ENCODE results near the gene CAMK2B. TPM values are rescaled to one million over a fixed set of nuclear protein-coding genes. Genes with fewer than 3 reads are reported as not detected.

Gene CAMK2B
- total RNA-seq, 1 experiment from 2014 or later = 0.13 TPM

GRCh38 chr7:44336491-44336890 is 11.1 kb upstream of the CAMK2B start:
- POLR2A ChIA-PET (ENCODE audit: low non-redundant PET) = interaction anchor here (0.6 kb wide), 1 partner anchor 656 kb away, joined by 3 read pairs; no protein-coding TSS in a partner anchor
- intact Hi-C loops (cut with micrococcal nuclease; ENCODE audit: unreplicated experiment) = no loop called here
- TF ChIP-seq EZH2 (IDR thresholded peaks at IDR 0.05; ENCODE audit: borderline replicate concordance, low read depth, low read length, poor library complexity, severe bottlenecking) (no peak), CTCF (conservative IDR thresholded peaks at IDR 0.05; ENCODE audit: low read depth, low read length) (no peak)
- Histone ChIP-seq H3K9me3 (ENCODE audit: low read depth, low read length, poor library complexity, severe bottlenecking) (no peaks in the 10 kb centered on the region), H3K4me3 (ENCODE audit: low read depth, low read length, poor library complexity, severe bottlenecking) (no peak overlapping the region), H3K27me3 (replicated peaks; ENCODE audit: insufficient read depth, low read depth, low read length, poor library complexity) (peaks cover 3% of the 10 kb centered on the region), H3K27ac (ENCODE audit: low read depth, low read length, poor library complexity, severe bottlenecking) (no peak overlapping the region), H3K4me1 (ENCODE audit: insufficient read depth, low read length, poor library complexity, severe bottlenecking) (peaks cover 12% of the 10 kb centered on the region), H3K36me3 (ENCODE audit: insufficient read depth, low read length, poor library complexity, severe bottlenecking) (no peaks in the 10 kb centered on the region)
- BruUV-seq (replicated peaks) = no TSS peak
- no peak for DNase-seq (ENCODE audit: low spot score)
- CTCF ChIA-PET = no interaction called here

GRCh38 chr7:44335184-44335583 is 9.8 kb upstream of the CAMK2B start:
- Histone ChIP-seq H3K27ac (ENCODE audit: low read depth, low read length, poor library complexity, severe bottlenecking) (no peak overlapping the region), H3K4me1 (ENCODE audit: insufficient read depth, low read length, poor library complexity, severe bottlenecking) (peaks cover 12% of the 10 kb centered on the region), H3K36me3 (ENCODE audit: insufficient read depth, low read length, poor library complexity, severe bottlenecking) (no peaks in the 10 kb centered on the region), H3K4me3 (ENCODE audit: low read depth, low read length, poor library complexity, severe bottlenecking) (no peak overlapping the region), H3K9me3 (ENCODE audit: low read depth, low read length, poor library complexity, severe bottlenecking) (no peaks in the 10 kb centered on the region), H3K27me3 (replicated peaks; ENCODE audit: insufficient read depth, low read depth, low read length, poor library complexity) (peaks cover 3% of the 10 kb centered on the region)
- intact Hi-C loops (cut with micrococcal nuclease; ENCODE audit: unreplicated experiment) = no loop called here
- no TSS peak for BruUV-seq (replicated peaks)
- CTCF ChIA-PET = no interaction called here
- no peak for TF ChIP-seq EZH2 (IDR thresholded peaks at IDR 0.05; ENCODE audit: borderline replicate concordance, low read depth, low read length, poor library complexity, severe bottlenecking)
- TF ChIP-seq CTCF (conservative IDR thresholded peaks at IDR 0.05; ENCODE audit: low read depth, low read length) = no peak
- POLR2A ChIA-PET (ENCODE audit: low non-redundant PET) = no interaction called here
- DNase-seq (ENCODE audit: low spot score) = no peak

- H3K27ac ChIP-seq (ENCODE audit: low read depth, low read length, poor library complexity, severe bottlenecking) = no peak overlapping the region
- POLR2A ChIA-PET (ENCODE audit: low non-redundant PET) = no interaction called here
- H3K27me3 ChIP-seq (replicated peaks; ENCODE audit: insufficient read depth, low read depth, low read length, poor library complexity) = peaks cover 3% of the 10 kb centered on the region
- intact Hi-C loops (cut with micrococcal nuclease; ENCODE audit: unreplicated experiment) = no loop called here
- H3K9me3 ChIP-seq (ENCODE audit: low read depth, low read length, poor library complexity, severe bottlenecking) = no peaks in the 10 kb centered on the region
- no peak overlapping the region for H3K4me3 ChIP-seq (ENCODE audit: low read depth, low read length, poor library complexity, severe bottlenecking)
- H3K36me3 ChIP-seq (ENCODE audit: insufficient read depth, low read length, poor library complexity, severe bottlenecking) = no peaks in the 10 kb centered on the region
- CTCF ChIA-PET = no interaction called here
- DNase-seq (ENCODE audit: low spot score) = no peak
- TF ChIP-seq EZH2 (IDR thresholded peaks at IDR 0.05; ENCODE audit: borderline replicate concordance, low read depth, low read length, poor library complexity, severe bottlenecking) (no peak), CTCF (conservative IDR thresholded peaks at IDR 0.05; ENCODE audit: low read depth, low read length) (no peak)
- BruUV-seq (replicated peaks) = no TSS peak
- peaks cover 12% of the 10 kb centered on the region for H3K4me1 ChIP-seq (ENCODE audit: insufficient read depth, low read length, poor library complexity, severe bottlenecking)
Observed at GRCh38 chr7:44334734-44335097, 9.3 kb upstream of the CAMK2B start.
